Gastroesophageal sphincter (tissue), 3 donors: ENCODE data around the gene BMPR2.

Source experiments
- EP300 ChIP-seq: sonication (generic); formaldehyde crosslinking; IDR thresholded peaks from one replicate; pipeline ENCODE4 v1.6.1; 2017; ENCODE audit warnings: antibody characterized with exemption, mild to moderate bottlenecking
- TF ChIP-seq, protein P1 (sequence below), 4 experiments: fragments of 200-600 bp in 2 of 4; fragments of 450-650 bp in 2 of 4; sonication (generic) in 1 of 4; IDR thresholded peaks; one replicate each; pipeline ENCODE4 v1.5.1; 2017 to 2019; ENCODE audit warnings: antibody characterized with exemption in 4 of 4, mild to moderate bottlenecking in 2 of 4, moderate library complexity in 2 of 4

DNA sequence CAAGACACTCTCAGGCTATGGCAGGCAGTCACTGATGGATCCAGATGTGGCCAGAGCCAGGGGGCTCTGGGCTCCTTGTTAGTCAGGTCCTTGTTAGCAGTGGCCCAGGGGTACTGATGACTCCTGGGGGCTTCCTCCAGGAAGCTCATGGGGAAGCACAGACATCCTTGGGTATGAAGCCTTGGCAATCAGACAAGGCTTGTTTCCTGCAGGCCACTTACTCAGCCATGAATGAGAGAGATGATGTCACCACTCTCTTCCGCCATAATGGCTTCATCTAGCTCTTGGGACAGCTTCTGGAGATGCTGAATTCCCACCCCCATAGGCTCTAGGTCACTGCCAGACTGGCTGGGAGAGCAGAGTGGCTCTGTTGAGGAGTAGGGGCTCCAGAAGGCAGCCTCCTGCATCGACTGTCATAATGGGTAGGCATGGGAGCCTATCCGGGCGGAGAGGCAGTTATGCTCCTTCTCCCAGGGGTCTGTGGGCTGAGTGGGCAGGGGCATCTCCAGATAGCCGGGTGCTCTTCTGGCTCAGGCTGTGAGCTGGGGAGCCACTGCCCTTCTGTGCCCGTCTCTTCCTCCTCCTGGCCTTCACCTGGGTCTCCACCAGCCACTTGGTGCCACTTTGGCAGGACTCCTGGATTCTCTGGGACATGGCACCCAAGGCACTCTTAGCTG, 40.2 kb upstream of the BMPR2 start:
- TF ChIP-seq, protein P1, sequence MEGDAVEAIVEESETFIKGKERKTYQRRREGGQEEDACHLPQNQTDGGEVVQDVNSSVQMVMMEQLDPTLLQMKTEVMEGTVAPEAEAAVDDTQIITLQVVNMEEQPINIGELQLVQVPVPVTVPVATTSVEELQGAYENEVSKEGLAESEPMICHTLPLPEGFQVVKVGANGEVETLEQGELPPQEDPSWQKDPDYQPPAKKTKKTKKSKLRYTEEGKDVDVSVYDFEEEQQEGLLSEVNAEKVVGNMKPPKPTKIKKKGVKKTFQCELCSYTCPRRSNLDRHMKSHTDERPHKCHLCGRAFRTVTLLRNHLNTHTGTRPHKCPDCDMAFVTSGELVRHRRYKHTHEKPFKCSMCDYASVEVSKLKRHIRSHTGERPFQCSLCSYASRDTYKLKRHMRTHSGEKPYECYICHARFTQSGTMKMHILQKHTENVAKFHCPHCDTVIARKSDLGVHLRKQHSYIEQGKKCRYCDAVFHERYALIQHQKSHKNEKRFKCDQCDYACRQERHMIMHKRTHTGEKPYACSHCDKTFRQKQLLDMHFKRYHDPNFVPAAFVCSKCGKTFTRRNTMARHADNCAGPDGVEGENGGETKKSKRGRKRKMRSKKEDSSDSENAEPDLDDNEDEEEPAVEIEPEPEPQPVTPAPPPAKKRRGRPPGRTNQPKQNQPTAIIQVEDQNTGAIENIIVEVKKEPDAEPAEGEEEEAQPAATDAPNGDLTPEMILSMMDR (IDR thresholded peaks at IDR 0.05), result no peak
- TF ChIP-seq EP300, result no peak
